Suprapubic skin (tissue), 4 donors: ENCODE results near the gene UVSSA. TPM values are rescaled to one million over a fixed set of nuclear protein-coding genes. Genes with fewer than 3 reads are reported as not detected.
A peak's percentile ranks its signal among the peaks of the same experiment; 100 is the strongest.

Experiments used
- DNase-seq, 2 donors: peaks; one replicate each; pipeline ENCODE4 v3.0.0-alpha.2; 2019; ENCODE audit warnings: low spot score in 2 of 2
- H3K27ac ChIP-seq: fragments of 200-600 bp; sonication (generic); one replicate; pipeline ENCODE4 v1.5.1; 2019
- H3K27me3 ChIP-seq: fragments of 200-600 bp; sonication (generic); one replicate; pipeline ENCODE4 v1.5.1; 2019
- H3K36me3 ChIP-seq: fragments of 200-600 bp; sonication (generic); one replicate; pipeline ENCODE4 v1.5.1; 2019
- H3K4me1 ChIP-seq: fragments of 200-600 bp; sonication (generic); one replicate; pipeline ENCODE4 v1.5.1; 2019
- H3K4me3 ChIP-seq: fragments of 200-600 bp; sonication (generic); one replicate; pipeline ENCODE4 v1.5.1; 2019; ENCODE audit warnings: mild to moderate bottlenecking
- H3K9me3 ChIP-seq: fragments of 200-600 bp; sonication (generic); one replicate; pipeline ENCODE4 v1.5.1; 2019
- EP300 ChIP-seq: sonication (generic); formaldehyde crosslinking; IDR thresholded peaks from one replicate; pipeline ENCODE4 v1.6.1; 2017; ENCODE audit warnings: antibody characterized with exemption
- POLR2A ChIP-seq, 2 donors: fragments of 450-650 bp; IDR thresholded peaks; one replicate each; pipeline ENCODE4 v1.6.1; 2017; ENCODE audit warnings: antibody characterized with exemption in 2 of 2, mild to moderate bottlenecking in 2 of 2, moderate library complexity in 2 of 2
- POLR2AphosphoS5 ChIP-seq, 3 donors: sonication (generic); formaldehyde crosslinking; IDR thresholded peaks; one replicate each; pipeline ENCODE4 v1.6.1; 2017; ENCODE audit warnings: antibody characterized with exemption in 3 of 3
- WGBS: methylation state at CpG from one replicate; pipeline ENCODE4 v1.1.5; 2018; 5-methylcytosine and 5-hydroxymethylcytosine counted together
- total RNA-seq, 4 donors: library from RNA; depleted of rRNA; stranded (reverse); fragments of >200 nt; gene quantifications; one replicate each; pipeline ENCODE4 v1.1.0, GENCODE V29; 2016
- TF ChIP-seq, protein P1 (sequence below), 2 donors: fragments of 200-600 bp in 1 of 2; fragments of 450-650 bp in 1 of 2; sonication (generic) in 1 of 2; IDR thresholded peaks; one replicate each; pipeline ENCODE4 v1.5.1; 2016 to 2019; ENCODE audit warnings: antibody characterized with exemption in 2 of 2, mild to moderate bottlenecking in 1 of 2, moderate library complexity in 1 of 2

Gene UVSSA
- total RNA-seq, 4 donors from 2014 or later: 16.2 to 107 (median 24.9) TPM

DNA sequence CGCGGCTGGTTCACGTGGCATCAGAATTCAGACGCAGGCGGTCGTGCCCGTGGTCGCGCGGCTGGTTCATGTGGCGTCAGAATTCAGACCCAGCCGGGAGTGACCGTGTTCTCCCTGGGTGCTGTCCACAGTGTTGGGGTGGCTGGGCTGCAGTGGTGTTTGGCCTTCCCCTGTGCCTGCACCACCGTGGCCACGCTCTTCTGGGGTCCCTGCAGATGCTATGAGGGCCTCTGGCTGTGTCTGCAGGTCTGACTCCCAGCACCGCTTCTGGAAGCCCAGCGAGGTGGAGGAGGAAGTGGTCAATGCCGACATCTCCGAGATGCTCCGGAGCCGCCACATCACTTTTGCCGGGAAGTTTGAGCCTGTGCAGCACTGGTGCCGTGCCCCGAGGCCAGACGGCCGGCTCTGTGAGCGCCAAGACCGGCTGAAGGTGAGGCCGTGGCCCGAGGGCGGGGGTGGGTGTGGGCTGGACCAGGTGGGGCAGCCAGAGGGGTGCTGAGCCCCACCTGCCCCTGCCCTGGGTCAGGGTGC is 32.9 kb downstream of the UVSSA start:
- H3K9me3 ChIP-seq: no peaks in the 10 kb centered on the region
- peaks cover 72% of the 10 kb centered on the region for H3K36me3 ChIP-seq
- DNase-seq: peak in 1 of 2 donors; percentile 59
- no peak overlapping the region for H3K27ac ChIP-seq
- no peaks in the 10 kb centered on the region for H3K4me1 ChIP-seq
- H3K4me3 ChIP-seq: no peak overlapping the region
- WGBS: no CpG with 5 or more reads among the region's 31 CpGs
- H3K27me3 ChIP-seq: no peaks in the 10 kb centered on the region
- no peak for TF ChIP-seq POLR2AphosphoS5 (IDR thresholded peaks at IDR 0.05)
- no peak for TF ChIP-seq EP300
- TF ChIP-seq POLR2A (IDR thresholded peaks at IDR 0.05): no peak
- TF ChIP-seq, protein P1, sequence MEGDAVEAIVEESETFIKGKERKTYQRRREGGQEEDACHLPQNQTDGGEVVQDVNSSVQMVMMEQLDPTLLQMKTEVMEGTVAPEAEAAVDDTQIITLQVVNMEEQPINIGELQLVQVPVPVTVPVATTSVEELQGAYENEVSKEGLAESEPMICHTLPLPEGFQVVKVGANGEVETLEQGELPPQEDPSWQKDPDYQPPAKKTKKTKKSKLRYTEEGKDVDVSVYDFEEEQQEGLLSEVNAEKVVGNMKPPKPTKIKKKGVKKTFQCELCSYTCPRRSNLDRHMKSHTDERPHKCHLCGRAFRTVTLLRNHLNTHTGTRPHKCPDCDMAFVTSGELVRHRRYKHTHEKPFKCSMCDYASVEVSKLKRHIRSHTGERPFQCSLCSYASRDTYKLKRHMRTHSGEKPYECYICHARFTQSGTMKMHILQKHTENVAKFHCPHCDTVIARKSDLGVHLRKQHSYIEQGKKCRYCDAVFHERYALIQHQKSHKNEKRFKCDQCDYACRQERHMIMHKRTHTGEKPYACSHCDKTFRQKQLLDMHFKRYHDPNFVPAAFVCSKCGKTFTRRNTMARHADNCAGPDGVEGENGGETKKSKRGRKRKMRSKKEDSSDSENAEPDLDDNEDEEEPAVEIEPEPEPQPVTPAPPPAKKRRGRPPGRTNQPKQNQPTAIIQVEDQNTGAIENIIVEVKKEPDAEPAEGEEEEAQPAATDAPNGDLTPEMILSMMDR (IDR thresholded peaks at IDR 0.05): no peak

DNA sequence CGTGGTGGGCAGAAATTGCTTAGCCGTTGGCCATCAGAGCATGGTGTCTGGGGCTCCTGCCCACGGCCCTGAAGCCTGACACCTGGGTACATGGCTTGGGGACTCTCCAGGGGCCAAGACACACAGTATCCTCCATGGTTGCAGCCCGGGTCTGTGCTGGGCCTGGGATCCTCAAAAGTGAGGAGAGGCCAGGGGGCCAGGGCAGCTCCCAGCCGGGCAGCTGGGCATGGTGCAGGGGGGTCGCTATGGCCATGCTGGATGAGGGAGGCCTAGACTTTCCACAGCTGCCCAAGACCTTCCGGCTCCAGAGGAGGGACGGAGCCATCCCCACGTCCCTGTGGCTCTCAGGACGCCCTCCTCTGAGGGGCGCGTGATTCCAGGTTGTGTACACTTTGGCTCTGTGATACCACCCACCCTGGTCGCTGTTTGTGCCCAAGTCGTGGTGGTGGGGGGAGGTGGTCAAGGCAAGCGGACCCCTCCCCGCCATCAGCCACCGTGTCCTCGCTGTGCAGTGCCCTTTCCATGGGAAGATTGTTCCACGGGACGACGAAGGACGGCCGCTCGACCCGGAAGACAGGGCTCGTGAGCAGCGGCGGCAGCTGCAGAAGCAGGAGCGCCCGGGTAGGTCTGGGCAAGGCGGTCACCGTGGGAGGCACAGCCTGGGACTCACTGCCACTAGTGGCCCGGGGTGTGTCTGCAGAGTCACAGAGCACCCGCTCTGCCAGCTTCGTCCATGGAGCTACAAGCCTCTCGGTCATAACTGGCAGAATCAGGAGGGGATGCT is 33.6 kb downstream of the UVSSA start:
- DNase-seq: peak in 1 of 2 donors; percentile 49
- H3K36me3 ChIP-seq: peaks cover 72% of the 10 kb centered on the region
- no peaks in the 10 kb centered on the region for H3K4me1 ChIP-seq
- H3K4me3 ChIP-seq: no peak overlapping the region
- WGBS: 84% methylated on average over 11 of the region's 36 CpGs
- H3K9me3 ChIP-seq: no peaks in the 10 kb centered on the region
- no peak overlapping the region for H3K27ac ChIP-seq
- no peak for TF ChIP-seq POLR2AphosphoS5 (IDR thresholded peaks at IDR 0.05)
- TF ChIP-seq POLR2A (IDR thresholded peaks at IDR 0.05): no peak
- TF ChIP-seq EP300: no peak
- TF ChIP-seq, protein P1 (IDR thresholded peaks at IDR 0.05): no peak
- H3K27me3 ChIP-seq: no peaks in the 10 kb centered on the region

DNA sequence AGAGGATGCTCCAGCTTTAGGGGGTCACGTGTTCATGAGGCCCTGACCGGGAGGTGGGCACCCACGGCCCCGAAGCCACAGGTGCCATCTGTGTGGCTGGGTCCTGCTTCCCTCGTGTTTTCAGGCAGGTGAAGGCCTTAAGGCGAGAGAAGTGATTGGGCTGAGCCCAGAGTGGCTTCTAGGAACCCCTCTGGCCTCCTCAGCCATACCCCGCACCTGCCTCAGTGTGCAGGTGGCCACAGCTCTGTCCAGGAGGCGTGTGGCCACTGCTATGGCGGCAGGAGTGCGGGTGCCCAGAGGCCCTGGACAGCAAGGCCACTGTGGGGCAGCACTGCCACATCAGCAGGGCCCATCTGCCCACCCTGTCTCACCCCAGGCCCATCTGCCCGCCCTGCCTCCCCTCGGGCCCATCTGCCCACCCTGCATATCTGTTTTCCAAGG is 34.2 kb downstream of the UVSSA start:
- TF ChIP-seq EP300 (no peak), POLR2A (IDR thresholded peaks at IDR 0.05) (no peak), POLR2AphosphoS5 (IDR thresholded peaks at IDR 0.05) (no peak)
- Histone ChIP-seq H3K4me3 (no peak overlapping the region), H3K9me3 (no peaks in the 10 kb centered on the region), H3K36me3 (peaks cover 72% of the 10 kb centered on the region), H3K4me1 (no peaks in the 10 kb centered on the region), H3K27me3 (no peaks in the 10 kb centered on the region), H3K27ac (no peak overlapping the region)
- WGBS: 88% methylated on average over 9 of the region's 12 CpGs
- DNase-seq: peak in 1 of 2 donors; percentile 45

DNA sequence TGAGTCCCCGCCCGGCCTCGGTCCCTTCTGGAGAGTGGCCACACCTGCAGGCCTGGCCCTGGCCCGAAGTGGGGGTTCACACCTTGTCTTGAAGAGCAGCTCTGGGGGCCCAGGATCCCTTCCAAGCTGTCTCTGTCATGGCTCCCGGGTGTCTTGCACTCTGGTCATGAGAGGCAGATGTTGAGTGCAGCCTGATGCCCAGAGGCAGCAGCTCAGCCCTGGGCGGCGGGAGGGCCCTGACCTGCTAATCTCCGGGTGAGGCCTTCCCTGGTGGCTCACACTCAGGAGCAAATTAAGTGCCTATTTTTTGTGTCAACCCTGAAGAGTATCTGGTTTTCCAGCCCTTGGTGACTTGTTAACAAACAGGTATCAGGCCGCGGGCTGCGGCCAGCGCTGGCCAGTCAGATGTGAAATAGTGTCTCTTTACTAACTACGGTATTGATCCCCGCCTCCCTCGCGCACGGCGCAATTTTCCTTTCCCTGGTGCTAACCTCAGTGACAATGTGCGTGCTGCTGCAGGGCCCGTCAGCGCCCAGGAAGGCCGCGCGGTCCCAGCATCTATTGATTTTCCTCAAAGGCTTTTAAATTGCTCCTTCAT is 35.0 kb downstream of the UVSSA start:
- no peak overlapping the region for H3K27ac ChIP-seq

More for the DNA sequence above, 35.0 kb downstream of the UVSSA start:
- Histone ChIP-seq H3K27me3 (no peaks in the 10 kb centered on the region), H3K36me3 (peaks cover 72% of the 10 kb centered on the region), H3K4me3 (no peak overlapping the region), H3K9me3 (no peaks in the 10 kb centered on the region), H3K4me1 (no peaks in the 10 kb centered on the region)
- peak in 1 of 2 donors; percentile 50 for DNase-seq
- 98% methylated on average over 23 of the region's 24 CpGs for WGBS
- TF ChIP-seq EP300 (no peak), POLR2AphosphoS5 (IDR thresholded peaks at IDR 0.05) (no peak), POLR2A (IDR thresholded peaks at IDR 0.05) (no peak)
- TF ChIP-seq, protein P1 (IDR thresholded peaks at IDR 0.05): no peak
